ENCODE results near the gene CACNA1C.
"Not testable (repeated sequence)": the region's sequence is repeated elsewhere in the genome, so short reads cannot be mapped to it uniquely, and the experiment has no call there.

CACNA1C gene

GRCh38 chr12:2076728-2077127, 23.9 kb downstream of the CACNA1C start:
- no peak for DNase-seq

- DNase-seq: no peak
Observed at GRCh38 chr12:2080604-2081003, 27.8 kb downstream of the CACNA1C start.

DNA sequence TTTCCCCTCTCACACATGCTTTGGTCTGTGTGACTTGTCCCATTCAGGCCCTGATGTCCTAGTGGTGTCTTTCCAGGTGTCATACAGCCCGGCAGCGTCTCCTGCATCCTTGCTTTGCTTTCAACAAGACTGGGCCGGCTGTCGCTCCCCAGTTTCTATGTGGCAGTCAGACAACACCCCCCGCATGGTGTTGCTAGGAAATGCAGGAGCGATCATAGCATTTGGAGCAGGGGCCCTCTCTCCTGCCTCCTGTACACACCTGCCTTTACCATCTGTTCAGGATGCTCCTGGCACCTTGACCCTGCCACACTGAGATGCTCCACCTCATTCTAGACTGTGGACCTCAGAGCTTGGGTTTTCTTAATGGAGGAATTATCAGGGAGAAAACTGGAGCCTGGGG, 29.5 kb downstream of the CACNA1C start:
- DNase-seq: no peak

DNA sequence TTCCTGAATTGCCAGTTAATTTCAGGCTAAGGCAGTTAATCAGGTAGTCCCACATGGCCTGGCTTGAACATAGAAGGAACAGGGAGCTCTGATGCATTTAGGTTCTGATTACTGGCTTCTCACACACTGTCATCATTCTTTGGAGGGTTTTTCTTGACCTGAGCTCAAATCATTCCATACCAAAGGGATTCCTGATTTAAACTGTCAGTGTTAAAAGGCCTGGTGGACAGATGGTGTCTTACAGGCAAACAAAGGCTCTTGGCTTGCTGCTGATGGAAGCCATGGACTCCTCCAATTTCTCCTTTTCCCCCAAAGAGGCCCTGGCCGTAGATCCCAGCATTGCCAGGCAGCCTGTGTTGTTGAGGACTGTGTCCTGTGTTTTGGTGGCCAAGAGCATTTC, 30.2 kb downstream of the CACNA1C start:
- no peak for DNase-seq

GRCh38 chr12:2083561-2083960, 30.8 kb downstream of the CACNA1C start:
- no peak for DNase-seq

DNA sequence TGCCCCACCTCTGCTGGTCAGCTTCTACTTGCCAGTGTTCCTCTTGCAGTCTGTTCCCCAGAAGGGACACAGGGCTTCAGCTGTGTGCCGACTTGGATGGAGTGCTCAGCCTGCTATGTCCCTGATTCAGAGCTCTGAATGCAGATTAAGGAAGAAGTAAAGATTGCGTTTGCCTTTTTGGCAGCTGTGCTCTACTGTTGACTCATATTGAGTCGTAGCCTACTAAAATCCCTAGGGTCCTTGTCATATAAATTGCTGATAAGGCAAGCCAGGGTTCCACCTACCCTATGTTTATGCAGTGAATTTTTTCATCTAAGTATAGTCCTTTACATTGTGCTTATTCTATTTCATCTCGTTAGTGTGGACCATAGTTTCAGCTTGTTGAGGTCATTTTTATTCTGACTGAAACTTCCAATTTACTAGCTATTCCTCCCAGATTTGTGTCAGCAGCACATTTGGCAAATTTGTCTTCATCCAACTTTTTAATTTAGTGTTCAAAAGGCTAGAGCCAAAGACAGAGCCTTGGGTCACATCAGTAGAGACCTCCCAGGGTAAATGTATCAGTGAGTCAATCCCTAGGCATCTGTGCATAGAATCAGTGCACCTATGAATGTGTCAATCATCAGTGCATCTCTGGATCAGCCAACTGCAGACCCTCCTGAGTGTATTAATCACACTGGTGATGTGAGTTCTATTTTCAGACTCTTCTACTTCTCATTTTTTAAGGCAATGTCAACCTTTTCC, 31.9 kb downstream of the CACNA1C start:
- no peak for DNase-seq

DNA sequence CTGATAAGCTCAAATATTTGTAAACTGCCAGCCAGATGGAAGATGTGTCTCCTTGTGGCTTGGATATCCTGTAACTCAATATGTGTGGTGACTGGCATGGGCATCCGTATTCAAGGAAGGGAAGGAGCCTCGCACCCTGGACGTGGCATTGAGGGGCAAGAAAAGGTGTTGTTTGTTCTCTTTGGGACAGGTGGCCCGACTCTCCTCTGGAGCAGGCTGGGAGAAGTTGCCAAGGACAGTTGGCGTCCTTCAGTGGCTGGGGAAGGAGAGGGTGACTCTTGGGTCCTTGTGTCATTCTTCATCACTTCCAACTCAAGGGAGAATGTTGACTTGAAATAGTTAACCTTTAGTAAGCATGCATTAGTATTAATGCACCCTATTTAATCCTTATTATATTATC, 39.6 kb downstream of the CACNA1C start:
- DNase-seq: no peak

DNA sequence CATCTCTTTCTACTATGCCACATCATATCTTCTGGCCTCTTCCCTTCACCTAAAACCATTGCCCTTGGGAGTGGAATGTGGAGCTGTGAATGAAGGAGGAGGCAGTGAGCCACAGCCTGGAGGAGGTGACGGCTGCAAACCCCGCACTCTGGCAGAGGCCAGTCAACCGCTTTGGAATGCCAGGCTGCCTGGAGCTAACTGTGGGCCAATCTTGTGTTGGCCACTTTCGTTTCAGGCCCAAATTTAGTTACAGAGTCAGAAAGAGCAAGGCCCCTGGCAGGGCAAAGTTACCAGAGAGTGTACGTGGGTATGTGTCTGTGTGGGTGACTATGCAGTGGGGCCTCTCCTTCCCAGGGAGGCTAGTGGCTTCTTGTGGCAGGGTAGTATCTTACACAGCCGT, 40.1 kb downstream of the CACNA1C start:
- no peak for DNase-seq

- no peak for DNase-seq
Observed at GRCh38 chr12:2094597-2094996, 41.8 kb downstream of the CACNA1C start.

- DNase-seq: no peak
Observed at GRCh38 chr12:2095878-2096277, 43.1 kb downstream of the CACNA1C start.

GRCh38 chr12:2097617-2098016, 44.8 kb downstream of the CACNA1C start:
- no peak for DNase-seq

DNA sequence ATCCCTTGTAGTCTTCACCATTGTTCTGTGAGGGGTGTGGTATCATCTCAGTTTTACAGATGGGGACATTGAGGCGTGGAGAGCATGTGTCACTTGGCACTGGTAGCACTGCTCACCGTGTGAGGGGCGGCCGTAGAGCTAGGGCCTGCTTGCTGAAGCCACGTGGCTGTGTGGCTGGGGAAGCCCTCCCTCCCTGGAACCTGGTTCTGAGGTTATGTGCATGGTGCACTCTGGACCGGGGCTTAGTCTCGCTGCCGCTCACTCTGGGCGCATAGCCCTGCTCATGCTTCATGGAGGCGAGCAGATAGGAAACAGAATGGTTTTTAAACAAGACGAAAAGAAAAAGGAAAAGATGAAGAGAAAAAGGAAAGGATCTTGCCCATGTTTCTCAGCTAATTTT, 46.1 kb downstream of the CACNA1C start:
- DNase-seq: no peak

DNA sequence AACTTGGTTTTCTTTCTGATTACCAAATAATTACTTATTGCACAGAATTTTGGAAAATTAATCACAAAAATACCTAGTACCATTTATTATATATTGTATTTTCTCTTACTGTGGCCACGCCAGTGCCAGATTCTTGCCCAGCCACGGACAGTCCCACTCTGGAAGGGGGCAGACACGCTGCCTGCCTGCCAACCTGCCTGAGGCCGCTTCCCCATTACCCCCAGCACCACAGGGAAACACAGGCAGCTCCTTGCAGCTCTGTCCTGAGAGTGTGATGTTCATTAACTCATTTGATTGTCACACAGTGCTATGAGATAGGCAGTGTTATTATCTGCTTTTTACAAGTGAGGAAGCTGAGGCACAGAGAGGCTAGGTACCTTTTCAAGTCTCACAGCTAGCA, 46.8 kb downstream of the CACNA1C start:
- DNase-seq: no peak

DNA sequence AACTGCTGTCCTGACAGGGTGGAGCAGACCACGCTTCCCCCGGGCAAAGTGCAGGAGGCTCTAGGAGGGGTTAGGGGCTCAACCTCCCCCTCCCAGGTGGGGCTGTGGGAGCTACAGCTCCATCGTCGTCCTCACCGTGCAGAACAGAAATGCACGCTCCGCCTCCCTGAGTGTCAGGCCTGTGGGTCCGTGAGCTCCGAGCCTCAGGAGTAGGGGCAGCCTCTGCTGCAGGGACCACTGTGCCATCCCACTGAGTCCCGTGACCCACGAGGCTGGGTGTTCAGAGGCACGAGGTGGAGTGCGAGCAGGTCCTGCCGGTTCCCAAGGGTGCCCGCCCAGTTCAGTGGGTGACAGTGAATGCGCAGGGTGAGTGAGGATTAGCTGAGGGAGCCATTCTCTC, 48.6 kb downstream of the CACNA1C start:
- no peak for DNase-seq

GRCh38 chr12:2101771-2102170, 49.0 kb downstream of the CACNA1C start:
- no peak for DNase-seq

GRCh38 chr12:2102736-2103135, 49.9 kb downstream of the CACNA1C start:
- DNase-seq: not testable (repeated sequence)

- DNase-seq: not testable (repeated sequence)
Observed at GRCh38 chr12:2105387-2105786, 52.6 kb downstream of the CACNA1C start.

DNA sequence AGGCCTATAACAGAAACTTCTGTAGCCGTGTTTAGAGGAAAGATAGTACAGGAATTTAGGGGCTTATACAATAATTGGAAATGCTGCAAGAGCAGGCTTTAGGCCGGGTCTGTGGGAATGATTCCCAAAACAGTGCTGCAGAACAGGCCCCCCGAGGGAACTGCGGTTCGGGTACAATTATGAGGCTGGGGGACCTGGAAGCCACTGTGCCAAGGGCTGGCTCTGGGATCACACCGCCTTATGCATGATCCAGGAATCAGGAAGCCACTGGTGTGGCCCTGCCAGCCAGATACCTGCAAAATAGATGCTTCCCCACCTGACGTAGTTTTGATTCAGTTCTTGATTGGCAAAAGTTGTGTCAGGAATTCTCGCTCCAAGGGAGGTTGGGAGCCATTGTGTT, 55.4 kb downstream of the CACNA1C start:
- no peak for DNase-seq

- DNase-seq: no peak
Observed at GRCh38 chr12:2108975-2109671, 56.3 kb downstream of the CACNA1C start.

GRCh38 chr12:2110127-2110526, 57.3 kb downstream of the CACNA1C start:
- no peak for DNase-seq

GRCh38 chr12:2110849-2111566, 58.2 kb downstream of the CACNA1C start:
- DNase-seq: no peak

GRCh38 chr12:2111826-2112225, 59.0 kb downstream of the CACNA1C start:
- DNase-seq: no peak

GRCh38 chr12:2112401-2112800, 59.6 kb downstream of the CACNA1C start:
- DNase-seq: no peak
